HG03575 (cell line): ENCODE results near the gene PCDHB11.
"Not testable (repeated sequence)": the region's sequence is repeated elsewhere in the genome, so short reads cannot be mapped to it uniquely, and the experiment has no call there.

ENCODE experiments used
- ATAC-seq: cut with Tn5 transposase; IDR thresholded peaks from one replicate; pipeline ENCODE4 v1.9.1; 2021; ENCODE audit not compliant: unreplicated experiment, insufficient number of reproducible peaks, low FRiP score; ENCODE audit errors: extremely low read depth

Gene PCDHB11

GRCh38 chr5:141199359-141200235, at the start of gene PCDHB11:
Gene PCDHB11, plus strand, starts transcription at chr5:141199627. Its CDS starts 148 bp downstream, at chr5:141199775.
- ATAC-seq: no peak

GRCh38 chr5:141149812-141150211, 49.6 kb upstream of the PCDHB11 start, which contains the start of gene PCDHB6:
Gene PCDHB6, plus strand, starts transcription at chr5:141150057. Its CDS starts 201 bp downstream, at chr5:141150258.
- ATAC-seq: no peak

GRCh38 chr5:141150224-141150992, 49.0 kb upstream of the PCDHB11 start:
- ATAC-seq: no peak

GRCh38 chr5:141150993-141151325, 48.5 kb upstream of the PCDHB11 start:
- ATAC-seq: no peak

GRCh38 chr5:141151632-141152031, 47.8 kb upstream of the PCDHB11 start:
- ATAC-seq: not testable (repeated sequence)

- ATAC-seq: not testable (repeated sequence)
Observed at GRCh38 chr5:141152096-141152495, 47.3 kb upstream of the PCDHB11 start.

GRCh38 chr5:141155540-141156374, 43.7 kb upstream of the PCDHB11 start:
- ATAC-seq: no peak

GRCh38 chr5:141157356-141157755, 42.1 kb upstream of the PCDHB11 start:
- not testable (repeated sequence) for ATAC-seq

- ATAC-seq: not testable (repeated sequence)
Observed at GRCh38 chr5:141157901-141158300, 41.5 kb upstream of the PCDHB11 start.

GRCh38 chr5:141172381-141173204, 26.8 kb upstream of the PCDHB11 start, which contains the start of gene PCDHB7:
Gene PCDHB7, plus strand, starts transcription at chr5:141172644. Its CDS starts 192 bp downstream, at chr5:141172836.
- ATAC-seq: no peak

- ATAC-seq: not testable (repeated sequence)
Observed at GRCh38 chr5:141174291-141175104, 24.9 kb upstream of the PCDHB11 start.

- no peak for ATAC-seq
Observed at GRCh38 chr5:141175933-141176332, 23.5 kb upstream of the PCDHB11 start.

- not testable (repeated sequence) for ATAC-seq
Observed at GRCh38 chr5:141177577-141178191, 21.7 kb upstream of the PCDHB11 start, which contains the start of gene PCDHB8. Gene PCDHB8, plus strand, starts transcription at chr5:141177790. Its CDS starts 245 bp downstream, at chr5:141178035.

- ATAC-seq: not testable (repeated sequence)
Observed at GRCh38 chr5:141179371-141179770, 20.1 kb upstream of the PCDHB11 start.

- not testable (repeated sequence) for ATAC-seq
Observed at GRCh38 chr5:141179876-141180275, 19.6 kb upstream of the PCDHB11 start.

GRCh38 chr5:141180313-141180712, 19.1 kb upstream of the PCDHB11 start:
- no peak for ATAC-seq

- no peak for ATAC-seq
Observed at GRCh38 chr5:141182248-141182647, 17.2 kb upstream of the PCDHB11 start, which contains the start of gene PCDHB16. Gene PCDHB16, plus strand, starts transcription at chr5:141182387. Its CDS starts 173 bp downstream, at chr5:141182560.
